K562 (cell line): Measurements from ENCODE around the gene EMP2. TPM values are rescaled to one million over a fixed set of nuclear protein-coding genes. Genes with fewer than 3 reads are reported as not detected.

Source experiments
- CBX1 ChIP-seq: sonication (generic); IDR thresholded peaks from 2 replicates; pipeline ENCODE4 v1.6.1; 2016; ENCODE audit warnings: antibody characterized with exemption, low read depth, mild to moderate bottlenecking
- CREM ChIP-seq: IDR thresholded peaks from 2 replicates; pipeline ENCODE4 v1.6.1; 2014; ENCODE audit warnings: antibody characterized with exemption, low read depth
- E2F5 ChIP-seq: sonication (generic); formaldehyde crosslinking; IDR thresholded peaks from 2 replicates; pipeline ENCODE4 v1.8.0; 2022; ENCODE audit warnings: mild to moderate bottlenecking, missing genetic modification reagents
- E2F6 ChIP-seq, 2 experiments: IDR thresholded peaks; 2 replicates each; pipeline ENCODE4 v1.6.1; 2011; ENCODE audit warnings: borderline replicate concordance in 1 of 2, control low read depth in 1 of 2, low read depth in 1 of 2, low read length in 1 of 2, mild to moderate bottlenecking in 1 of 2, mixed read lengths in 1 of 2, moderate library complexity in 1 of 2; ENCODE audit not compliant: insufficient read depth in 1 of 2, insufficient read length in 1 of 2, poor library complexity in 1 of 2, severe bottlenecking in 1 of 2; ENCODE audit errors: extremely low read depth in 1 of 2
- ETS2 ChIP-seq: IDR thresholded peaks from 2 replicates; pipeline ENCODE4 v1.6.1; 2016; ENCODE audit warnings: borderline replicate concordance, missing genetic modification characterization, mild to moderate bottlenecking, moderate library complexity, missing compliant biosample characterization; ENCODE audit not compliant: poor library complexity, severe bottlenecking
- HMGN3 ChIP-seq: IDR thresholded peaks from 2 replicates; pipeline ENCODE4 v1.6.1; 2011; ENCODE audit warnings: borderline replicate concordance, low read depth, mild to moderate bottlenecking, mixed read lengths, low read length; ENCODE audit not compliant: insufficient read length; ENCODE audit errors: extremely low read depth
- HMGXB4 ChIP-seq: sonication (generic); formaldehyde crosslinking; IDR thresholded peaks from 2 replicates; pipeline ENCODE4 v1.8.1; 2023; ENCODE audit warnings: mild to moderate bottlenecking, missing genetic modification reagents
- HNRNPUL1 ChIP-seq: fragments of 200-400 bp; formaldehyde crosslinking; IDR thresholded peaks from 2 replicates; pipeline ENCODE4 v1.6.1; 2017; ENCODE audit warnings: low read length
- ILK ChIP-seq: fragments of 450-650 bp; IDR thresholded peaks from 2 replicates; pipeline ENCODE4 v1.6.1; 2016; ENCODE audit warnings: missing genetic modification characterization, low read depth, mild to moderate bottlenecking, missing compliant biosample characterization, moderate library complexity, borderline replicate concordance
- PKNOX1 ChIP-seq: fragments of 450-650 bp; IDR thresholded peaks from 2 replicates; pipeline ENCODE4 v1.6.1; 2016
- POLR2A ChIP-seq: fragments of 450-650 bp; conservative IDR thresholded peaks from 2 replicates; pipeline ENCODE4 v1.6.1; 2016
- PRPF4 ChIP-seq: fragments of 200-400 bp; formaldehyde crosslinking; IDR thresholded peaks from one replicate; pipeline ENCODE4 v1.6.1; 2017; ENCODE audit warnings: low read length, low read depth, mild to moderate bottlenecking; ENCODE audit not compliant: insufficient read depth, poor library complexity, severe bottlenecking
- RBFOX2 ChIP-seq: fragments of 200-400 bp; formaldehyde crosslinking; IDR thresholded peaks from 2 replicates; pipeline ENCODE4 v1.6.1; 2017; ENCODE audit warnings: low read depth, mild to moderate bottlenecking, low read length, moderate library complexity
- RERE ChIP-seq: sonication (generic); formaldehyde crosslinking; IDR thresholded peaks from 2 replicates; pipeline ENCODE4 v1.8.0; 2023; ENCODE audit warnings: missing genetic modification reagents, mild to moderate bottlenecking, borderline replicate concordance
- TEAD4 ChIP-seq, 2 experiments: sonication (generic) in 1 of 2; formaldehyde crosslinking in 1 of 2; IDR thresholded peaks; 2 replicates each; pipeline versions ENCODE4 v1.6.1 to v1.8.0; 2012 to 2022; ENCODE audit warnings: borderline replicate concordance in 1 of 2, inconsistent platforms in 1 of 2, low read length in 1 of 2, mild to moderate bottlenecking in 1 of 2, missing genetic modification reagents in 1 of 2
- WHSC1 ChIP-seq: IDR thresholded peaks from one replicate; pipeline ENCODE4 v1.6.1; 2012; ENCODE audit warnings: low read length, control low read depth, inconsistent platforms
- polyA plus RNA-seq, 8 experiments: library from polyadenylated mRNA; depleted of rRNA in 4 of 8; stranded (reverse) in 5 of 8; unstranded in 3 of 8; fragments of >200 nt; fragmentation: Nextera tagmentation in 2 of 8; fragmentation: Illumina TruSeq in 1 of 8; extraction: Ambion mirVana in 2 of 8; extraction: Trizol in 1 of 8; gene quantifications; 2 replicates each; pipeline versions ENCODE4 v1.2.1 to v1.2.3, GENCODE V29; 2011 to 2014; ENCODE audit warnings: inconsistent platforms in 1 of 8, missing spikeins in 1 of 8
- total RNA-seq, 7 experiments: library from RNA; depleted of rRNA in 6 of 7; stranded (reverse); fragments of >200 nt in 6 of 7; fragmentation: Illumina TruSeq in 2 of 7; extraction: Trizol in 2 of 7; gene quantifications; 2 replicates each; pipeline versions ENCODE4 v1.2.1 to v1.2.3, GENCODE V29; 2011 to 2021; ENCODE audit warnings: low replicate concordance in 1 of 7

Gene EMP2
- total and polyA plus RNA-seq, 9 of the 15 experiments (the other 6 are each of a cell fraction or from before 2014, with no cell fraction given) = 0.73 to 6.2 (median 3.1) TPM

- TF ChIP-seq RERE (CRISPR knock-in tag) (no peak), E2F6 (IDR thresholded peaks at IDR 0.05; ENCODE audit: borderline replicate concordance in 1 of 2, extremely low read depth in 1 of 2, insufficient read depth in 1 of 2, insufficient read length in 1 of 2, low read depth in 1 of 2, low read length in 1 of 2, poor library complexity in 1 of 2, severe bottlenecking in 1 of 2) (no peak), PRPF4 (no peak), TEAD4 (IDR thresholded peaks at IDR 0.05; ENCODE audit: low read length) (no peak), TEAD4 (CRISPR knock-in tag; IDR thresholded peaks at IDR 0.05; ENCODE audit: borderline replicate concordance) (no peak), RBFOX2 (no peak), POLR2A (no peak), ETS2 (tag) (no peak), HMGN3 (no peak), HMGXB4 (CRISPR knock-in tag) (no peak), PKNOX1 (peak; percentile 49), E2F5 (CRISPR knock-in tag) (no peak), ILK (tag) (no peak), CBX1 (no peak), HNRNPUL1 (no peak), WHSC1 (no peak), CREM (peak; percentile 73)
Observed at GRCh38 chr16:10619271-10619849, 39.0 kb upstream of the EMP2 start (continued).
